A673 (cell line): ENCODE measurements around the gene PLD4.

Experiments used
- EZH2 ChIP-seq: fragments of 200-600 bp; sonication (generic); IDR thresholded peaks from 2 replicates; pipeline ENCODE4 v1.6.1; 2017; ENCODE audit warnings: borderline replicate concordance, low read depth, mild to moderate bottlenecking, mixed read lengths, antibody characterized with exemption, low read length; ENCODE audit not compliant: poor library complexity, severe bottlenecking
- TF ChIP-seq, protein P1 (sequence below): fragments of 300-800, 200-600 bp; sonication (generic); conservative IDR thresholded peaks from 2 replicates; pipeline ENCODE4 v1.5.1; 2017; ENCODE audit warnings: low read depth, mild to moderate bottlenecking, antibody characterized with exemption, low read length, moderate library complexity, mixed read lengths

DNA sequence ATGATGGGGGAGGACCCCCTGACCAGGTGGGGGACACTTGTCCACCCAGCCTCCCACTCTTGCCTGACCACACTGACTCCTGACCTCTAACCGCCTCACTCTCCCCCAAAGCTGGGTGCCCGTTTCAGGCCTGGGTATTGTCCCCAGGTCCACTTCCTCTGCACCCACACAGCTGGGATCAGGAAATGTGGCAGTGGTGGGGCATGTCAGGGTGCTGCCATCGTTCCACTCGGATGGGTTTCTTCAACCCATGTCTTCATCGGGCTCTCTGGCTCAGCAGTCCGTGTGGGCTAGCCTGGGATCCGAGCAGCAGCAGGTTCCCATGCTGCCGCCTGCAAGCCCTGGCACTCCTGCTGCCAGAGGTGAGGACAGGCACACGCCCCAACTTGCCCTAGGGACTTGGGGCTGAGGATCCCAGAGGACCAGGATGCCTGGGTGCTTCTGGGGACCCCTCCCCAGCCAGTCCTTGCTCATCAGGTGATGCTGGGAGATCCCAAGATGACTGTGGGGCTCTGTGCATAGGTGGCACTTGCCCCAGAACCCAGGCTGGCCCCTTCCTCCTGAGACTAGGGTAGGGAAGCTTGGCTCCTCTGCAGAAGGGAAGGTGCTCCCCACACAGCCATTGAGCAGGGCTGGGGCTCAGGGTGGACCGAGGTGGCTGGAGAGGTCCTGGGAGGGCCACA is 58.0 kb downstream of the PLD4 start:
- TF ChIP-seq, protein P1, sequence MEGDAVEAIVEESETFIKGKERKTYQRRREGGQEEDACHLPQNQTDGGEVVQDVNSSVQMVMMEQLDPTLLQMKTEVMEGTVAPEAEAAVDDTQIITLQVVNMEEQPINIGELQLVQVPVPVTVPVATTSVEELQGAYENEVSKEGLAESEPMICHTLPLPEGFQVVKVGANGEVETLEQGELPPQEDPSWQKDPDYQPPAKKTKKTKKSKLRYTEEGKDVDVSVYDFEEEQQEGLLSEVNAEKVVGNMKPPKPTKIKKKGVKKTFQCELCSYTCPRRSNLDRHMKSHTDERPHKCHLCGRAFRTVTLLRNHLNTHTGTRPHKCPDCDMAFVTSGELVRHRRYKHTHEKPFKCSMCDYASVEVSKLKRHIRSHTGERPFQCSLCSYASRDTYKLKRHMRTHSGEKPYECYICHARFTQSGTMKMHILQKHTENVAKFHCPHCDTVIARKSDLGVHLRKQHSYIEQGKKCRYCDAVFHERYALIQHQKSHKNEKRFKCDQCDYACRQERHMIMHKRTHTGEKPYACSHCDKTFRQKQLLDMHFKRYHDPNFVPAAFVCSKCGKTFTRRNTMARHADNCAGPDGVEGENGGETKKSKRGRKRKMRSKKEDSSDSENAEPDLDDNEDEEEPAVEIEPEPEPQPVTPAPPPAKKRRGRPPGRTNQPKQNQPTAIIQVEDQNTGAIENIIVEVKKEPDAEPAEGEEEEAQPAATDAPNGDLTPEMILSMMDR: no peak
- no peak for TF ChIP-seq EZH2
